Sigmoid colon (tissue), 7 donors: Measurements from ENCODE around the gene TES. TPM values are rescaled to one million over a fixed set of nuclear protein-coding genes. Genes with fewer than 3 reads are reported as not detected.

Source experiments
- DNase-seq: peaks from one replicate; pipeline ENCODE4 v3.0.0-alpha.2; 2019
- H3K27ac ChIP-seq, 4 donors: fragments of 200-600 bp; sonication (generic); one replicate each; pipeline ENCODE4 v1.5.1; 2016 to 2019; ENCODE audit warnings: mild to moderate bottlenecking in 1 of 4
- H3K27me3 ChIP-seq, 3 donors: fragments of 200-600 bp; sonication (generic); one replicate each; pipeline ENCODE4 v1.5.1; 2019; ENCODE audit warnings: mild to moderate bottlenecking in 1 of 3
- H3K36me3 ChIP-seq, 4 donors: fragments of 200-600 bp; sonication (generic); one replicate each; pipeline ENCODE4 v1.5.1; 2016 to 2019
- H3K4me1 ChIP-seq, 4 donors: fragments of 200-600 bp; sonication (generic); one replicate each; pipeline ENCODE4 v1.5.1; 2017 to 2019
- H3K4me3 ChIP-seq, 4 donors: fragments of 200-600 bp; sonication (generic); one replicate each; pipeline ENCODE4 v1.5.1; 2017 to 2019; ENCODE audit warnings: mild to moderate bottlenecking in 2 of 4, moderate library complexity in 1 of 4
- H3K9me3 ChIP-seq, 4 donors: fragments of 200-600 bp in 3 of 4; sonication (generic) in 3 of 4; one replicate each; pipeline versions ENCODE4 v1.5.1 to v1.6.1; 2013 to 2019
- EP300 ChIP-seq, 4 donors: sonication (generic); formaldehyde crosslinking; IDR thresholded peaks; one replicate each; pipeline ENCODE4 v1.6.1; 2017; ENCODE audit warnings: antibody characterized with exemption in 4 of 4
- POLR2A ChIP-seq, 2 donors: fragments of 450-650 bp; IDR thresholded peaks; one replicate each; pipeline ENCODE4 v1.6.1; 2016; ENCODE audit warnings: antibody characterized with exemption in 2 of 2, mild to moderate bottlenecking in 2 of 2, moderate library complexity in 2 of 2
- POLR2AphosphoS5 ChIP-seq, 4 donors: sonication (generic); formaldehyde crosslinking; IDR thresholded peaks; one replicate each; pipeline ENCODE4 v1.6.1; 2017; ENCODE audit warnings: antibody characterized with exemption in 4 of 4
- WGBS, 2 donors: extraction: QIAGEN DNeasy Blood & Tissue Kit; methylation state at CpG; one replicate each; pipeline ENCODE4 v1.1.7; 2013; 5-methylcytosine and 5-hydroxymethylcytosine counted together
- intact Hi-C: fragments of 100-400 bp; cut with DNase I; formaldehyde crosslinking; loops from one replicate; pipeline ENCODE4 v1.15.1; 2023
- polyA plus RNA-seq, 3 donors: library from polyadenylated mRNA; stranded (reverse); fragments of 200-250 nt; gene quantifications; one replicate each; pipeline ENCODE4 v1.2.3, GENCODE V29; 2013
- total RNA-seq, 4 donors: library from RNA; depleted of rRNA; stranded (reverse); fragments of >200 nt; gene quantifications; one replicate each; pipeline ENCODE4 v1.1.0, GENCODE V29; 2016
- TF ChIP-seq, protein P1 (sequence below), 4 experiments: fragments of 450-650 bp in 3 of 4; fragments of 200-600 bp in 1 of 4; IDR thresholded peaks; one replicate each; pipeline ENCODE4 v1.5.1; 2016 to 2019; ENCODE audit warnings: antibody characterized with exemption in 4 of 4, mild to moderate bottlenecking in 3 of 4, moderate library complexity in 2 of 4
- donor health status: healthy with polysubstance abuse.
- donor health status: Bipolar disorder and iron deficiency.
- donor health status: healthy.

The TES gene
- total and polyA plus RNA-seq, 7 donors = 53.5 to 514 (median 289) TPM

DNA sequence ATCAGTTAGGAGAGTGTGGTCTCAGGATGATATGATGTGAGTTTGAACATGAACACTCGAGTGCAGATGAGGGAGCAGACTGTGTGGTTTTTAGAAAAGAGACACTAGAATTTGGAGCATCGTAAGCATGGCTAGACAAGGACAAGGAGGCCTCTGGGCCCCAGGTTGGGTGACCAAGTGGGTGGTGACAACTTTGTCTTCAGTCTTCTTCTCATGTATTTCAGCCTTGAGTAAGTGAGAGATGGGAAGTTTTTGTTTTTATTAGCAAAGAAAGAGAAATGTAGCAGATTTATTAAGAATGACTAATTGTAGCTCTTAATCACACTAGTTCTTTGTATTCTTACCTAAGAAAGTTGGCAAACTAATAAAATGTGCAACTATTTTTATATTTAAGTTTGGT is 16.3 kb downstream of the TES start:
- H3K27me3 ChIP-seq = no peaks in the 10 kb centered on the region
- no peaks in the 10 kb centered on the region for H3K9me3 ChIP-seq
- intact Hi-C loops = no loop called here
- peak overlapping the region in 1 of 4 donors; percentile 39 for H3K4me3 ChIP-seq
- peak overlapping the region in 3 of 4 donors; percentile 93 to 97 (median 96) for H3K27ac ChIP-seq
- no peak for DNase-seq
- 88 to 95% methylated on average over 2 of the region's 2 CpGs for WGBS, 2 donors
- no peaks in the 10 kb centered on the region for H3K36me3 ChIP-seq
- peaks cover 0 to 97% (median 52%) of the 10 kb centered on the region in 4 donors for H3K4me1 ChIP-seq
- TF ChIP-seq POLR2AphosphoS5 (IDR thresholded peaks at IDR 0.05) = no peak
- no peak for TF ChIP-seq EP300 (IDR thresholded peaks at IDR 0.05)
- TF ChIP-seq POLR2A (IDR thresholded peaks at IDR 0.05) = no peak
- TF ChIP-seq, protein P1, sequence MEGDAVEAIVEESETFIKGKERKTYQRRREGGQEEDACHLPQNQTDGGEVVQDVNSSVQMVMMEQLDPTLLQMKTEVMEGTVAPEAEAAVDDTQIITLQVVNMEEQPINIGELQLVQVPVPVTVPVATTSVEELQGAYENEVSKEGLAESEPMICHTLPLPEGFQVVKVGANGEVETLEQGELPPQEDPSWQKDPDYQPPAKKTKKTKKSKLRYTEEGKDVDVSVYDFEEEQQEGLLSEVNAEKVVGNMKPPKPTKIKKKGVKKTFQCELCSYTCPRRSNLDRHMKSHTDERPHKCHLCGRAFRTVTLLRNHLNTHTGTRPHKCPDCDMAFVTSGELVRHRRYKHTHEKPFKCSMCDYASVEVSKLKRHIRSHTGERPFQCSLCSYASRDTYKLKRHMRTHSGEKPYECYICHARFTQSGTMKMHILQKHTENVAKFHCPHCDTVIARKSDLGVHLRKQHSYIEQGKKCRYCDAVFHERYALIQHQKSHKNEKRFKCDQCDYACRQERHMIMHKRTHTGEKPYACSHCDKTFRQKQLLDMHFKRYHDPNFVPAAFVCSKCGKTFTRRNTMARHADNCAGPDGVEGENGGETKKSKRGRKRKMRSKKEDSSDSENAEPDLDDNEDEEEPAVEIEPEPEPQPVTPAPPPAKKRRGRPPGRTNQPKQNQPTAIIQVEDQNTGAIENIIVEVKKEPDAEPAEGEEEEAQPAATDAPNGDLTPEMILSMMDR (IDR thresholded peaks at IDR 0.05) = no peak

DNA sequence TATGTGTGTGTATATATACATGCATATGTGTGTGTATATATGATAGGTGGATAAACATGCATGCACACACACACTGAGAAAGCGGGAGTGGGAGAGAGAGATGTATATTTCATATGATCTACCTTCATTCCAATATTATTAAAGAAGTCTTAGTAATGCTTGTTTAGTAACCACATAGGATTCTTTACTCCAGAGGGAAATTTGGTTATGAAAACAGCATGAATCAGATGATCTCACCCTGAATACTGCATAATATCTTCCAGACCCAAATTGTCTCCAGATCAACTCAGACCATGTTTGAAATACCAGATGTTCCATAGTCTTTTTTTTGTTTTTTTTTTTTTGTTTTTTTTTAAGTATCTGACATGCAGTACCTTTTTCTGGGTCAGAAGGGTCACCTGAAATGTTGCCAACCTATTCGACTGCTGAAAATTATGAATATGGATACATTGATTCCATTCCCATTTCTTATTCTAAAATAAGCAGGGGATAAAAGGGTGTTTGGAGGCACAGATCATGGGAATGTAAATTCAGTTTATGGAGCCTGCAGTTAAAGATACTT is 17.4 kb downstream of the TES start:
- Histone ChIP-seq H3K27ac (peak overlapping the region; percentile 77 to 97 (median 94)), H3K27me3 (no peaks in the 10 kb centered on the region), H3K9me3 (no peaks in the 10 kb centered on the region), H3K4me3 (no peak overlapping the region), H3K4me1 (peaks cover 0 to 97% (median 60%) of the 10 kb centered on the region in 4 donors), H3K36me3 (no peaks in the 10 kb centered on the region)
- 85 to 86% methylated on average over 2 of the region's 2 CpGs for WGBS, 2 donors
- intact Hi-C loops = no loop called here
- TF ChIP-seq POLR2AphosphoS5 (IDR thresholded peaks at IDR 0.05) (peak in 2 of 4 donors; percentile 6 to 29), EP300 (IDR thresholded peaks at IDR 0.05) (no peak), POLR2A (IDR thresholded peaks at IDR 0.05) (no peak)
- TF ChIP-seq, protein P1 (IDR thresholded peaks at IDR 0.05) = no peak
- no peak for DNase-seq

- TF ChIP-seq POLR2AphosphoS5 (IDR thresholded peaks at IDR 0.05) = no peak
- no peak for TF ChIP-seq EP300 (IDR thresholded peaks at IDR 0.05)
- TF ChIP-seq, protein P1 (IDR thresholded peaks at IDR 0.05) = no peak
- no peak for TF ChIP-seq POLR2A (IDR thresholded peaks at IDR 0.05)
- Histone ChIP-seq H3K27ac (peak overlapping the region; percentile 77 to 97 (median 94)), H3K27me3 (no peaks in the 10 kb centered on the region), H3K4me1 (peaks cover 0 to 97% (median 65%) of the 10 kb centered on the region in 4 donors), H3K9me3 (no peaks in the 10 kb centered on the region), H3K36me3 (no peaks in the 10 kb centered on the region), H3K4me3 (no peak overlapping the region)
- 80% methylated on average over 5 of the region's 5 CpGs for WGBS, 2 donors
- no peak for DNase-seq
- intact Hi-C loops = no loop called here
Observed at GRCh38 chr7:116228241-116228640, 17.9 kb downstream of the TES start.

- no peak for DNase-seq
- Histone ChIP-seq H3K27ac (peak overlapping the region; percentile 77 to 97 (median 94)), H3K36me3 (no peaks in the 10 kb centered on the region), H3K4me3 (no peak overlapping the region), H3K27me3 (no peaks in the 10 kb centered on the region), H3K4me1 (peaks cover 0 to 96% (median 74%) of the 10 kb centered on the region in 4 donors), H3K9me3 (no peaks in the 10 kb centered on the region)
- TF ChIP-seq EP300 (IDR thresholded peaks at IDR 0.05) (no peak), POLR2A (IDR thresholded peaks at IDR 0.05) (no peak), POLR2AphosphoS5 (IDR thresholded peaks at IDR 0.05) (no peak)
- TF ChIP-seq, protein P1 (IDR thresholded peaks at IDR 0.05) = no peak
- intact Hi-C loops = no loop called here
Observed at GRCh38 chr7:116229366-116229765, 19.0 kb downstream of the TES start.
